CD14-positive monocyte (primary cell): ENCODE data around the gene SMARCA4. TPM values are rescaled to one million over a fixed set of nuclear protein-coding genes. Genes with fewer than 3 reads are reported as not detected.
"Not testable (repeated sequence)": the region's sequence is repeated elsewhere in the genome, so short reads cannot be mapped to it uniquely, and the experiment has no call there.

Experiments used
- DNase-seq, 3 donors: peaks; one replicate each; pipeline ENCODE4 v3.0.0-alpha.2; 2011 to 2022
- H2AFZ ChIP-seq: 2 replicates; pipeline ENCODE4 v1.6.0; 2012; ENCODE audit warnings: mild to moderate bottlenecking, low read depth, low read length, inconsistent platforms; ENCODE audit not compliant: insufficient read depth, poor library complexity, severe bottlenecking
- H3K27ac ChIP-seq, 2 donors: 1 replicate in 1 of 2; 2 replicates in 1 of 2; pipeline ENCODE4 v1.5.1; 2012 to 2013; ENCODE audit warnings: low read length in 2 of 2, control low read depth in 1 of 2, inconsistent platforms in 1 of 2, low read depth in 1 of 2, mild to moderate bottlenecking in 1 of 2
- H3K27me3 ChIP-seq, 2 donors: one replicate each; pipeline versions ENCODE4 v1.6.0 to v1.6.1; 2011 to 2013; ENCODE audit warnings: low read length in 2 of 2; ENCODE audit not compliant: control insufficient read depth in 2 of 2, insufficient read depth in 2 of 2
- H3K36me3 ChIP-seq, 2 donors: replicated peaks in 1 of 2; 1 replicate in 1 of 2; 2 replicates in 1 of 2; pipeline versions ENCODE4 v1.5.1 to v1.6.1; 2012 to 2013; ENCODE audit warnings: low read length in 2 of 2, control low read depth in 1 of 2, inconsistent platforms in 1 of 2, mild to moderate bottlenecking in 1 of 2; ENCODE audit not compliant: insufficient read depth in 2 of 2, control insufficient read depth in 1 of 2
- H3K4me1 ChIP-seq, 2 donors: 1 replicate in 1 of 2; 2 replicates in 1 of 2; pipeline versions ENCODE4 v1.5.1 to v1.6.1; 2012 to 2013; ENCODE audit warnings: low read length in 2 of 2, control low read depth in 1 of 2, inconsistent platforms in 1 of 2, mild to moderate bottlenecking in 1 of 2, moderate library complexity in 1 of 2; ENCODE audit not compliant: insufficient read depth in 2 of 2, control insufficient read depth in 1 of 2
- H3K4me2 ChIP-seq: replicated peaks from 2 replicates; pipeline ENCODE3; 2012; ENCODE audit warnings: low read length, moderate library complexity, mild to moderate bottlenecking; ENCODE audit not compliant: poor library complexity, severe bottlenecking; ENCODE audit errors: extremely low read depth
- H3K4me3 ChIP-seq, 3 experiments: fragments of 200-600 bp in 1 of 3; sonication (generic) in 1 of 3; replicated peaks in 1 of 3; 1 replicate in 2 of 3; 2 replicates in 1 of 3; pipeline ENCODE4 v1.5.1; 2011 to 2013; ENCODE audit warnings: low read length in 3 of 3, mild to moderate bottlenecking in 3 of 3, control low read depth in 2 of 3, low read depth in 2 of 3, inconsistent platforms in 1 of 3, moderate library complexity in 1 of 3
- H3K79me2 ChIP-seq: 2 replicates; pipeline ENCODE4 v1.6.0; 2012; ENCODE audit warnings: mild to moderate bottlenecking, control low read depth, inconsistent platforms, low read length, moderate library complexity; ENCODE audit not compliant: insufficient read depth
- H3K9ac ChIP-seq: 2 replicates; pipeline ENCODE4 v1.6.0; 2017; ENCODE audit warnings: low read length, mild to moderate bottlenecking; ENCODE audit not compliant: insufficient read depth, poor library complexity, severe bottlenecking
- H3K9me3 ChIP-seq, 2 donors: replicated peaks in 1 of 2; 1 replicate in 1 of 2; 2 replicates in 1 of 2; pipeline versions ENCODE4 v1.5.1 to v1.6.1; 2012 to 2013; ENCODE audit warnings: low read length in 2 of 2, control low read depth in 1 of 2; ENCODE audit not compliant: control insufficient read depth in 1 of 2, insufficient read depth in 1 of 2
- H4K20me1 ChIP-seq: 2 replicates; pipeline ENCODE4 v1.6.0; 2012; ENCODE audit warnings: mild to moderate bottlenecking, low read length, control low read depth, moderate library complexity; ENCODE audit not compliant: insufficient read depth
- H3K27ac Mint-ChIP-seq, 7 donors: one replicate each; pipeline ENCODE4 v1.8.0; 2020; ENCODE audit warnings: mild to moderate bottlenecking in 7 of 7, mixed read lengths in 7 of 7, moderate library complexity in 6 of 7, inconsistent platforms in 2 of 7
- H3K27me3 Mint-ChIP-seq, 3 donors: one replicate each; pipeline ENCODE4 v1.8.0; 2021 to 2022; ENCODE audit warnings: low read depth in 3 of 3, mild to moderate bottlenecking in 3 of 3, mixed read lengths in 3 of 3, moderate library complexity in 3 of 3, inconsistent platforms in 1 of 3
- H3K36me3 Mint-ChIP-seq, 2 donors: one replicate each; pipeline ENCODE4 v1.8.0; 2020; ENCODE audit warnings: mixed read lengths in 2 of 2, inconsistent platforms in 1 of 2, mild to moderate bottlenecking in 1 of 2
- H3K4me1 Mint-ChIP-seq: one replicate; pipeline ENCODE4 v1.8.0; 2020; ENCODE audit warnings: mild to moderate bottlenecking, mixed read lengths
- H3K4me3 Mint-ChIP-seq, 2 donors: one replicate each; pipeline ENCODE4 v1.8.0; 2020; ENCODE audit warnings: mild to moderate bottlenecking in 2 of 2, mixed read lengths in 2 of 2, moderate library complexity in 1 of 2
- H3K9me3 Mint-ChIP-seq, 7 donors: one replicate each; pipeline ENCODE4 v1.8.0; 2020 to 2022; ENCODE audit warnings: mixed read lengths in 7 of 7, mild to moderate bottlenecking in 6 of 7, moderate library complexity in 6 of 7, inconsistent platforms in 2 of 7
- WGBS: methylation state at CpG from one replicate; pipeline ENCODE4 v1.1.5; 2013; ENCODE audit warnings: missing lambda C conversion rate; ENCODE audit not compliant: insufficient coverage; 5-methylcytosine and 5-hydroxymethylcytosine counted together
- intact Hi-C, 2 donors: fragments of 100-400 bp; cut with micrococcal nuclease; formaldehyde crosslinking; loops; one replicate each; pipeline versions ENCODE4 v1.15.0 to v1.15.1; 2023
- polyA plus RNA-seq, 3 donors: library from polyadenylated mRNA; depleted of rRNA in 1 of 3; unstranded in 2 of 3; stranded (reverse) in 1 of 3; fragments of 300-500 nt in 2 of 3; fragments of >200 nt in 1 of 3; fragmentation: Illumina TruSeq in 2 of 3; gene quantifications; 1 replicate in 2 of 3; 2 replicates in 1 of 3; pipeline ENCODE4 v1.2.3, GENCODE V29; 2012 to 2021
- TF ChIP-seq, protein P1 (sequence below): fragments of 200-600 bp; IDR thresholded peaks from one replicate; pipeline ENCODE4 v1.8.0; 2022; ENCODE audit warnings: antibody characterized with exemption, mild to moderate bottlenecking

The SMARCA4 gene
- polyA plus RNA-seq, 3 donors, result 5.1 to 53.3 (median 7.0) TPM

- 63% methylated on average over 7 of the region's 10 CpGs for WGBS
- Histone ChIP-seq H3K4me3 (peak overlapping the region in 1 of 3 experiments; percentile 55), H4K20me1 (peaks cover 5% of the 10 kb centered on the region), H3K27me3 (no peaks in the 10 kb centered on the region), H3K27ac (peak overlapping the region; percentile 67 to 74), H3K9ac (no peak overlapping the region), H3K4me1 (peaks cover 56 to 60% of the 10 kb centered on the region in 2 donors), H2AFZ (no peak overlapping the region), H3K9me3 (no peaks in the 10 kb centered on the region), H3K4me2 (peak overlapping the region; percentile 62), H3K36me3 (peaks cover 5 to 18% of the 10 kb centered on the region in 2 donors), H3K79me2 (peaks cover 36% of the 10 kb centered on the region)
- Mint-ChIP-seq H3K27ac (peak overlapping the region; percentile 87 to 100 (median 100)), H3K4me1 (peaks cover 51% of the 10 kb centered on the region), H3K4me3 (peak overlapping the region; percentile 53 to 69), H3K9me3 (peaks cover 0 to 7% (median 0%) of the 10 kb centered on the region in 7 donors), H3K36me3 (peaks cover 20 to 48% of the 10 kb centered on the region in 2 donors), H3K27me3 (peaks cover 0 to 2% (median 1%) of the 10 kb centered on the region in 3 donors)
- intact Hi-C loops, result no loop called here
- TF ChIP-seq, protein P1, sequence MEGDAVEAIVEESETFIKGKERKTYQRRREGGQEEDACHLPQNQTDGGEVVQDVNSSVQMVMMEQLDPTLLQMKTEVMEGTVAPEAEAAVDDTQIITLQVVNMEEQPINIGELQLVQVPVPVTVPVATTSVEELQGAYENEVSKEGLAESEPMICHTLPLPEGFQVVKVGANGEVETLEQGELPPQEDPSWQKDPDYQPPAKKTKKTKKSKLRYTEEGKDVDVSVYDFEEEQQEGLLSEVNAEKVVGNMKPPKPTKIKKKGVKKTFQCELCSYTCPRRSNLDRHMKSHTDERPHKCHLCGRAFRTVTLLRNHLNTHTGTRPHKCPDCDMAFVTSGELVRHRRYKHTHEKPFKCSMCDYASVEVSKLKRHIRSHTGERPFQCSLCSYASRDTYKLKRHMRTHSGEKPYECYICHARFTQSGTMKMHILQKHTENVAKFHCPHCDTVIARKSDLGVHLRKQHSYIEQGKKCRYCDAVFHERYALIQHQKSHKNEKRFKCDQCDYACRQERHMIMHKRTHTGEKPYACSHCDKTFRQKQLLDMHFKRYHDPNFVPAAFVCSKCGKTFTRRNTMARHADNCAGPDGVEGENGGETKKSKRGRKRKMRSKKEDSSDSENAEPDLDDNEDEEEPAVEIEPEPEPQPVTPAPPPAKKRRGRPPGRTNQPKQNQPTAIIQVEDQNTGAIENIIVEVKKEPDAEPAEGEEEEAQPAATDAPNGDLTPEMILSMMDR, result no peak
- DNase-seq, result peak; percentile 58 to 86 (median 79)
Observed at GRCh38 chr19:11096210-11096841, 135.5 kb downstream of the SMARCA4 start.

- H3K27me3 ChIP-seq, H3K4me3 ChIP-seq, H3K4me3 Mint-ChIP-seq, H2AFZ ChIP-seq, H3K9me3 Mint-ChIP-seq, intact Hi-C loops, H3K27me3 Mint-ChIP-seq, DNase-seq, H3K27ac ChIP-seq, H3K9ac ChIP-seq, H3K9me3 ChIP-seq, H4K20me1 ChIP-seq, H3K4me2 ChIP-seq: not testable (repeated sequence)
- Mint-ChIP-seq H3K36me3 (peaks cover 25 to 58% of the 10 kb centered on the region in 2 donors), H3K4me1 (peaks cover 42% of the 10 kb centered on the region), H3K27ac (peak overlapping the region in 2 of 7 donors; percentile 25 to 100)
- H3K36me3 ChIP-seq, result peaks cover 5 to 21% of the 10 kb centered on the region in 2 donors
- H3K4me1 ChIP-seq, result peaks cover 46 to 50% of the 10 kb centered on the region in 2 donors
- H3K79me2 ChIP-seq, result peaks cover 36% of the 10 kb centered on the region
- WGBS, result 100% methylated on average over 2 of the region's 6 CpGs
Observed at GRCh38 chr19:11097367-11097766, 136.5 kb downstream of the SMARCA4 start.
